GM15510 (cell line): ENCODE data around the gene KRT86.

Experiments
- POLR2A ChIP-seq: IDR thresholded peaks from 3 replicates; pipeline ENCODE4 v1.6.1; 2011; ENCODE audit warnings: borderline replicate concordance; ENCODE audit not compliant: insufficient read length; ENCODE audit errors: extremely low read depth

KRT86 gene

DNA sequence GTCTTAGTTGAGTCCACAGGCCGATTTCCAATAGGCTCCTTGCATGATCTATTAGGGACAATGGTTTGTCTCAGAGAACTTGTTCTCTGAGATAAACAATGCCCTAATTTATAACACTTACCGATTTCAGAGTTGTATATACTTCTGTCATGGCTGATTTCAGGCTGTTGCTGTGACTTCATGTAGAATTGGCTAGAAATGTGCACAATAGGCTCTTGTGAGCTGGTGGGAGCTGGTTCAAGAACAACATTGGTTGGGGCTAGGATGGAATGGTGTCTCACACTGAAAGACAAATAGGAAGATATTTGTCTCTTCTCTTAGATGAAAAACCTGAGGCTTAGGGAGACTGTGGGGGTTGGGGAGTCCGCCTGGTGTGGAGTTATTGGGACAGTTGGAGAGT is 6.7 kb upstream of the KRT86 start:
- TF ChIP-seq POLR2A = no peak

DNA sequence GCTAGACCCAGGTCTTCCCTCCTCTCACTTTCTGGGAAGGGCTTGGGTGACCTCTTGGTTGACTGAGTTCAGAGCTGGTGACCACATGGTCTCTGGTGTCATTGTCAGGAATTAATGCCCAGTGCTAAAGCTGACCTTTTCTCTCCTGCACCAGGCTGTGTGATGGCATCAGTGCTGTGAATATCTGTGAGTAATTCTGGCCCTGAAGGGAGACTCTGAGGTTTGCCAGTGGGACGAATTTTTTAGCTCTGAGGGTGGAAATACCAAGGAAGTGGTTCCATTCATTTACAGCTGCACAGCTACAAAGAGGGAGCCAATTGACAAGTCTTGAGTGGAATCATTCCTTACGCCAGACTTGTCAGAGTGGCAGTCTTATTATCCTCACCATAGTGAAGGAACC is 6.2 kb upstream of the KRT86 start:
- no peak for TF ChIP-seq POLR2A

GRCh38 chr12:52270541-52271070 is 3.8 kb upstream of the KRT86 start:
- TF ChIP-seq POLR2A = no peak

DNA sequence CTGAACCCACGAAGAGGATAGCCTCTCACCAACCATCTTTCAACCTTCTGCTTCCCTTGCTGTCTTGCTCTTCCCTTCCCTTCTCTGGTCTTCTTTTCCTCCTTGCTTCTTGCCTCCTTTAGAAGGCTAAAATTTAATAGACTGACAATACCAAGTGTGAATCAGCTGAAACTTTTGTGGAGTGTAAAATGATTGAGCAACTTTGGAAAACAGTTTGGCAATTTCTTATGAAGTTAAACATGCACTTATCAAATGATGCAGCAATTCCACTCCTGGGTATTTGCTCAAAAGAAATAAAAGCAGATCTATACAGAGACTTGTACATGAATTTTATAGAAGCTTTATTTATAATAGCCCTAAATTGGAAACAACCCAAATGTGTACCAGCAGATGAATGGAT is 3.3 kb upstream of the KRT86 start:
- TF ChIP-seq POLR2A = no peak

- no peak for TF ChIP-seq POLR2A
Observed at GRCh38 chr12:52275686-52276085, 1.2 kb downstream of the KRT86 start.

DNA sequence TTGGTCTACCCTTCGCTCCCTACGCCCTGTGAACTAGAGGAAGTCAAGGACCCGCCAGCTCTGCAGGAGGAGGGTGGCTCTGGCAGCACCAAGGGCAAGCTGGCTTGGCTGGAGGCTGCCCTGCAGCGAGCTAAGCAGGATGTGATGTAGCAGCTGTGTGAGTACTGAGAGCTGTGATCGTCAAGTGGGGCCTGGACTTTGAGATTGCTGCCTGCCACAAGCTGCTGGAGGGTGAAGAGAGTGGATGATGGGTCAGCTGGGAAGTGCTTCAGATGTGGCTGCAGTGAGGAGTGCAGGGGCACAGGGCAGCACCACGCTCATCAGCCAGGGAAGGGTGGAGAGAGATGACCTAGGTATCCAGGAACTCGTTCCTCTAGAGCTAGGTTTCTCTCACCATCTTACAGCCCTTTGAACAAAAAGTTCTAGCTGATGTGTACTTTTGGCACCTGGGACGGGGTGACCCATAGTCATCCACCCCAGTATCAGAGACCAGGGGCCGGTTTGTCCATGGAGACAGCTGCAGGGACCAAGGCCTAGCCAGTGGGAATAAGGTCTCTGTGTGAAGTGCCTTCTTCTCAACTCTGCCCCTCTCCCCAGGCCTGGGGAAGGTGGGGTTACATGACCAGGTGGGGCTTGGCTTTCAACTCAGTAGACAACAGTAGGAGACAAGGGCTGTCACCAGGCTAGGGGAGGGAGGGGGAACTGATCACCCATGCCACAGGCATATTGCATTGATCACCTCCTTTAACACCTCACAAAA is 3.2 kb downstream of the KRT86 start:
- TF ChIP-seq POLR2A = no peak

- TF ChIP-seq POLR2A = no peak
Observed at GRCh38 chr12:52278575-52279421, 4.4 kb downstream of the KRT86 start.

DNA sequence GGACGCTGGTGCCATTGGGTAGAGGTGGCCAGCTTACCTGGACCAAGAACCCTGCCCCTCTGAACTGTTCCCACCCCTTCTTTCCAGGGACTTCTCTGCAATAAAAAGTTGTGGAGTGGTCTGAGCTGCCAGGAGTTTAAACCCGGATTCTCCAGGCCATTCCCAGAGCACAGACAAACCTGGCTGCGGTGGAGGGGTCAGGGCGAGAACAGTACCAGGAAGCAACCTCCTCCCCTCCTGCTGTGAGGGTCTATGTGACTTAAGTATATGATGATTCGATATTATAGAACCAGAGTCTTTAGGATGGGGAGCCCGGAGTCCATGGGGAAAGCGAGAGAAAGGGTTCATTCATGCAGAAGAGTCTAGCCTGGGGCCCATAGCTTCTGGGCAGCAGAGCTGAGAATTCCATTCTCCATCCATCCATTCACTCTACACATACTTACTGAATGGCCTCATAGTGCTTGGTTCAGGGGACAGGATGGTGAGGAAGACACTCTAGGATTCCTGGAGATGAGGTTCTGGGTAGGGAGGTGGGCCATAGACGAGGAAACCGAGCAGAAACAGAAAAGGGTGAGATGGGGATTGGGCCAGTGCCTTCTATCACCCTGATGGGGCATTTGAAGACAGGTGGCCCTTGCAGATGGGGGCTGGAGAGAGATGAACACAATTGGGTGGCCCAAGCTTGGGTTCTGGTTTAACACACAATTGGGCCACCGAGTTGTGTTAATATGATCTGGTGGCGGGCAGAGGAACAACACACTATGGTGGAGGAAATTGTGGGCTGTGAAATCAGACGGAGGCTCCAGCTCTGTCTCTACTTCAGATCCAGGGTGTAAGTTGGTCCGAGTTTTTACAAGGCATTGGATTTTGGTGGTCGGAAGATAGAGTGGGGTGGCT is 5.2 kb downstream of the KRT86 start:
- TF ChIP-seq POLR2A = no peak

GRCh38 chr12:52280319-52280795 is 5.9 kb downstream of the KRT86 start:
- no peak for TF ChIP-seq POLR2A

DNA sequence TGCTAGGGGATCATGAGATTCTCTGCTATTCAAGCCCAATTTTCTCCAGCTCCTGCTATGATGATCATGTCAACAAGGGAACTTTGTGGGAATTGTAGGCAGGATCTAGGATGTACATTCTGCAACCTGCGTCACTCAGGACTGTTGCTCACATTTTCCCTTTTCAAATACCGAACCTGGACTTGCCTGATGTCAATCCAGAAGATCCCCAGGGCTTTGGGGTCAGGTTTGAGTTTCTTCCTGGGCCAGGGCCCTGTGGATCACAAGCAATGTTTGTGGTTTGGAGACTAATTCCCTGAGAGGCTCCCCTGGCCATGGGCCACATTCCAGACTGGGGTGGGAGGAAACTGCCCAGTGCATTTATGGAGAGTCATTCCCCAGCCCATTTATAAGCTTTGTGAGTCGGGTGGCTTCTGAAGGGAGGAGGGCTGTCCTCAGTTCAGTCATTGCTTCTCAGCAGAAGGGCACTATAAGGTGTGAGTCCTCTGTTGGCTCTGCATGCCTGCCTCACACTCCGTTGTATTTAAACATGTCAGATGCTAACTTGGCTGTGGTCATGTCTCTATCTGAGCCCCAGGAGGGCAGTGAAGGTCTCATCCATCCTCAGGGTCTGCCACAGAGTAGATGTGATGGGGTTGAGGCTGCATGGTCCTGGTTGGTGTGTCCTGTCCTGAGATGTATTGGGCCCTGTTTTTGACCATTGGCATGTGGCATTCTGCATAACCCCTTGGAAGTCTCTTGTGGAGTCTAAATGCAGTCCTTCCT is 6.5 kb downstream of the KRT86 start:
- no peak for TF ChIP-seq POLR2A

GRCh38 chr12:52284562-52285171 is 10.2 kb downstream of the KRT86 start:
- TF ChIP-seq POLR2A = no peak

- no peak for TF ChIP-seq POLR2A
Observed at GRCh38 chr12:52285172-52285745, 10.8 kb downstream of the KRT86 start.
